MCF 10A (cell line): ENCODE data around the gene RAMP3. TPM values are rescaled to one million over a fixed set of nuclear protein-coding genes. Genes with fewer than 3 reads are reported as not detected.

Source experiments
- BruUV-seq: library from RNA; stranded (reverse); fragments of 400-500 nt; replicated peaks from 2 replicates; lab custom pipeline; 2021; lab: Mats Ljungman, UMichigan
- CTCF ChIA-PET: fragments of 300-600 bp; sonication (Branson Sonifier 250); formaldehyde crosslinking; extraction: SDS; loops from one replicate; lab custom pipeline; 2021; ENCODE audit warnings: antibody characterized with exemption, inconsistent platforms; lab: Yijun Ruan, JAX
- POLR2A ChIA-PET: fragments of 300-600, 350-650 bp; sonication (Branson Sonifier 250); formaldehyde crosslinking; extraction: SDS; loops from one replicate; lab custom pipeline; 2020; ENCODE audit warnings: antibody characterized with exemption, inconsistent platforms; lab: Yijun Ruan, JAX
- DNase-seq: peaks from one replicate; pipeline ENCODE4 v3.0.0-alpha.2; 2018; ENCODE audit not compliant: unreplicated experiment
- H3K27ac Mint-ChIP-seq: one replicate; pipeline ENCODE4 v1.8.0; 2022; ENCODE audit warnings: mild to moderate bottlenecking, low read depth, mixed read lengths; ENCODE audit not compliant: unreplicated experiment
- H3K27me3 Mint-ChIP-seq: one replicate; pipeline ENCODE4 v1.8.0; 2022; ENCODE audit warnings: mixed read lengths; ENCODE audit not compliant: insufficient read depth, unreplicated experiment
- H3K36me3 Mint-ChIP-seq: one replicate; pipeline ENCODE4 v1.8.0; 2022; ENCODE audit warnings: mild to moderate bottlenecking, moderate library complexity, mixed read lengths; ENCODE audit not compliant: insufficient read depth, unreplicated experiment
- H3K4me1 Mint-ChIP-seq: one replicate; pipeline ENCODE4 v1.8.0; 2022; ENCODE audit warnings: mixed read lengths; ENCODE audit not compliant: insufficient read depth, unreplicated experiment
- H3K4me3 Mint-ChIP-seq: one replicate; pipeline ENCODE4 v1.8.0; 2022; ENCODE audit warnings: mild to moderate bottlenecking, moderate library complexity, mixed read lengths; ENCODE audit not compliant: unreplicated experiment
- H3K9me3 Mint-ChIP-seq: one replicate; pipeline ENCODE4 v1.8.0; 2022; ENCODE audit warnings: mixed read lengths; ENCODE audit not compliant: unreplicated experiment
- CTCF ChIP-seq: fragments of 200-600 bp; IDR thresholded peaks from one replicate; pipeline ENCODE4 v1.8.0; 2022; ENCODE audit warnings: antibody characterized with exemption, mild to moderate bottlenecking; ENCODE audit not compliant: unreplicated experiment
- intact Hi-C: fragments of 100-400 bp; cut with micrococcal nuclease; formaldehyde crosslinking; loops from 2 replicates; pipeline ENCODE4 v1.14.1; 2022
- total RNA-seq: library from RNA; stranded (reverse); gene quantifications from 2 replicates; pipeline ENCODE4 v1.2.3, GENCODE V29; 2022

The RAMP3 gene
- total RNA-seq, 1 experiment from 2014 or later: not detected

DNA sequence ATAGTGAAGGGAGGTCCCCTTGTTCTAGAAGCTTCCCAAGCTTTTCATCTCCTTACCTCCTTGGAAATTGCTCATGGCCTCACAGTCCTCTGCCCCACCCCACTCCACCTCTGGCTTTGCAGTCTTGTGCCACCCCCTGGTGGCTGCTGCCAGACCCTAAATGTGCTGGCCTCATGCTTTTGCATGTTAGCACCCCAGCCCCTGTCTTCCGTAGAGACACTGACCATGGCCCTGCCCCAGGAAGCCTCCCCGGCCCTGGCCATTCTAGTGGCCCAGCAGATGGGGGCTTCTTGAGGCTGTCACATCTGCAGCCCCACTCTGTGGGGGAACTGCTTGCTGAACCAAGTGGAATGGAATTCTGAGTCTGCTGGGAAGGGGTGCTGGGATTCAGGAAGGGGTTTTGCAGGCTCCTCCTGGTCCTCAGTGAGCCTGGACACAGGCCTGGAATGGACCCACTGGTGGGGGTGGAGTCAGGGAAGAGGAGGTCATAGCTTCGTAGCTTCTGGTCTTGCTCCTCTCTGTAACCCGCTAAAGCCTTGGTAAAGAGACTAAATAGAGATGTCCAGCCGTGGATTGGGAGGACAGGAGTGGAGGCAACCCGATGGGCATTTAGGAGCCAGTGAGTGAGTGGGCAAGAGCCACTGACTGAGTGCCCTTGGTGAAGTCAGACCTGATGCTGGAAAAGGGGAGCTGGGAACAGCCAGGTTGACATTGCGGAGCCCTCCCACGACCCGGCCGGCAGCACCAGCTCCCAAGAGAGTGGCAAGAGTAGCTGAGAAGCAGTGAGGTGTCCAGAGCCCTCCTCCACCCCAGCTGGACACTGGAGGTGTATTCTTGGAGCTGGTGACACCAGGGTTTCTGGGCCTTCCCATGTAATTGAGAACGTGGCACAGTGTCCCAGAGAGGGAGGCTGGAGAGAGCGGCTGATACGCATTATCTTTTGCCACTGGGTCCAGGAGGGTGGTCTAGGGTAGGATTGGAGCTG lies 20.9 kb downstream of the RAMP3 start:
- no peaks in the 10 kb centered on the region for H3K9me3 Mint-ChIP-seq
- CTCF ChIA-PET: interaction anchor here (0.5 to 1.0 kb wide), 3 partner anchors 27 to 206 kb away, joined by 3 to 4 read pairs (median 3); no protein-coding TSS in a partner anchor
- H3K27ac Mint-ChIP-seq: no peak overlapping the region
- intact Hi-C loops: no loop called here
- TF ChIP-seq CTCF: no peak
- POLR2A ChIA-PET: no interaction called here
- BruUV-seq: no TSS peak
- no peaks in the 10 kb centered on the region for H3K4me1 Mint-ChIP-seq
- peaks cover 59% of the 10 kb centered on the region for H3K27me3 Mint-ChIP-seq
- peak; percentile 15 for DNase-seq
- no peaks in the 10 kb centered on the region for H3K36me3 Mint-ChIP-seq
- H3K4me3 Mint-ChIP-seq: no peak overlapping the region

GRCh38 chr7:45179666-45180065 lies 22.1 kb downstream of the RAMP3 start:
- Mint-ChIP-seq H3K4me3 (no peak overlapping the region), H3K27me3 (peaks cover 59% of the 10 kb centered on the region), H3K36me3 (no peaks in the 10 kb centered on the region), H3K4me1 (no peaks in the 10 kb centered on the region), H3K27ac (no peak overlapping the region), H3K9me3 (no peaks in the 10 kb centered on the region)
- no peak for DNase-seq
- no peak for TF ChIP-seq CTCF
- CTCF ChIA-PET: interaction anchor here (0.5 to 1.7 kb wide), 4 partner anchors 20 to 80 kb away, joined by 3 to 7 read pairs (median 4); no protein-coding TSS in a partner anchor
- intact Hi-C loops: no loop called here
- no TSS peak for BruUV-seq
- POLR2A ChIA-PET: interaction anchor here (0.6 kb wide), 1 partner anchor 144 kb away, joined by 3 read pairs; no protein-coding TSS in a partner anchor

DNA sequence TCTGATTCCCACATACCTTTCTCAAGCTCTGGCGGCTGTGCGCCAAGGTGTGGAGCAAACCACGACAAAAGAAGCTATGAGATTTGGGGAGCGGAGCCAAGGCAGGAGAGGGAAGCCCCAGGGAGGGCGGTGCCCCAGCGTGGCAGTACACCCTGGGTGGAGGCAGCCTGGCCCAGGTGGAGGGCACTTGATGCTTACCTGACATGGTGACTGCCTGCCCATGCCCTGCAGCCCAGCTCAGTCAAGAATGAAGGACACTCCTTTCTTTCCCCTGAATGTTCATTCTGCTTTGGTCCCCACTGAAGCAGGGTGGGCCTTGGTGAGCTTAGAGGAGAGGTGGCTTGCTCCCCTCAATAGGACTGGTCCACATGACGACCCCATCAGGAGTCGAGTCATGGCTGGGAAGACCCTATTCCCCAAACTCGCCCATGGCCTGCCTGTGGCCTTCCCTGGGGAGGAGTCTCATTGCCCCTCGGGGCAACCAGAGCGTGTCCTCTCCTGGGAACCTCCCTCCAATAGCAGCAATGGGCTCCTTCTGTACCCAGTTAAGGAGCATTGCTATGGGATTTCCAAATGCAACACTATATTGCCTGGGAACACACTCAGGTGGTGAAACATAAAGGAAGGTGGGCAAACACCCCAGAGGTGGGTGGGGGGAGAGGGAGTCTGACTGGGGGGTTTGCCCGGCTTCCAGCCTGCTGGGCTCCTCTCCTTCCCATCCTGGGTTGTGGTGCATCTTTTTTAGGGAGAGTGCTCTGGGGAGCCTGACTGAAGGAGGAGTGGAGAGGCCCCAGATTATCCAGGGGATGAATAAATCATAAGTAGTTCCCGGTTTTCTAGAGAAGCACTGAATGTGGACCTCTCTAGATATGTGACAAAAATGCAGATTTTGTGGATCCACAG lies 22.7 kb downstream of the RAMP3 start:
- CTCF ChIA-PET: interaction anchor here (0.5 to 1.7 kb wide), 4 partner anchors 21 to 79 kb away, joined by 3 to 7 read pairs (median 4); no protein-coding TSS in a partner anchor
- POLR2A ChIA-PET: interaction anchor here (0.6 kb wide), 1 partner anchor 143 kb away, joined by 3 read pairs; no protein-coding TSS in a partner anchor
- intact Hi-C loops: no loop called here
- no TSS peak for BruUV-seq
- Mint-ChIP-seq H3K27ac (no peak overlapping the region), H3K27me3 (peaks cover 59% of the 10 kb centered on the region), H3K4me3 (no peak overlapping the region), H3K36me3 (no peaks in the 10 kb centered on the region), H3K4me1 (no peaks in the 10 kb centered on the region), H3K9me3 (no peaks in the 10 kb centered on the region)
- DNase-seq: no peak
- no peak for TF ChIP-seq CTCF
